ENCODE measurements around the gene PHYHIPL. TPM values are rescaled to one million over a fixed set of nuclear protein-coding genes. Genes with fewer than 3 reads are reported as not detected.

The PHYHIPL gene
- total and polyA plus RNA-seq, 2 donors (not counting 3 experiments of a cell fraction or from before 2014, with no cell fraction given) = not detected

- Histone ChIP-seq H3K27me3 (ENCODE audit: control insufficient read depth in 2 of 2, insufficient read depth in 2 of 2, low read length in 2 of 2) (no peaks in the 10 kb centered on the region), H2AFZ (ENCODE audit: low read depth, low read length) (no peak overlapping the region), H3K79me2 (ENCODE audit: control insufficient read depth, insufficient read depth, low read length) (no peaks in the 10 kb centered on the region), H3K9me1 (replicated peaks; ENCODE audit: control insufficient read depth, extremely low read depth, insufficient read depth, low read length) (no peaks in the 10 kb centered on the region), H3K4me1 (ENCODE audit: control insufficient read depth, extremely low read depth, insufficient read depth, low read length) (no peaks in the 10 kb centered on the region), H3K36me3 (ENCODE audit: control insufficient read depth in 2 of 2, extremely low read depth in 1 of 2, insufficient read depth in 2 of 2, low read length in 2 of 2) (no peaks in the 10 kb centered on the region), H3K4me3 (replicated peaks in 1 of 3; ENCODE audit: insufficient read depth in 1 of 3, low read depth in 1 of 3, low read length in 3 of 3) (no peak overlapping the region), H3K9me3 (replicated peaks; ENCODE audit: control insufficient read depth, insufficient read depth, low read length) (no peaks in the 10 kb centered on the region), H3K27ac (ENCODE audit: insufficient read depth, low read depth, low read length) (no peak overlapping the region), H3K4me2 (ENCODE audit: insufficient read depth, low read length) (no peak overlapping the region), H3K9ac (replicated peaks; ENCODE audit: extremely low read depth, insufficient read depth, low read length) (no peak overlapping the region), H4K20me1 (replicated peaks; ENCODE audit: control insufficient read depth, extremely low read depth, insufficient read depth, low read length) (no peaks in the 10 kb centered on the region)
- intact Hi-C loops (cut with micrococcal nuclease) = no loop called here
- BruUV-seq (replicated peaks) = no TSS peak
- POLR2A ChIA-PET = no interaction called here
- no peak for TF ChIP-seq MAX (IDR thresholded peaks at IDR 0.05; ENCODE audit: insufficient read depth, insufficient read length)
- no peak for TF ChIP-seq CTCF (IDR thresholded peaks at IDR 0.05; ENCODE audit: extremely low read depth in 1 of 2, insufficient read depth in 1 of 2, low read depth in 1 of 2, low read length in 2 of 2)
- no peak for TF ChIP-seq JUN (IDR thresholded peaks at IDR 0.05; ENCODE audit: borderline replicate concordance, insufficient read depth, insufficient read length, low read depth)
- TF ChIP-seq POLR2A (IDR thresholded peaks at IDR 0.05; ENCODE audit: low read depth, low read length) = no peak
- TF ChIP-seq GATA2 (IDR thresholded peaks at IDR 0.05; ENCODE audit: insufficient read depth, insufficient read length, low read depth, low read length) = no peak
- TF ChIP-seq FOS (IDR thresholded peaks at IDR 0.05; ENCODE audit: borderline replicate concordance, insufficient read depth, low read length) = no peak
- no peak for TF ChIP-seq POLR2AphosphoS5 (IDR thresholded peaks at IDR 0.05; ENCODE audit: insufficient read depth, low read depth, low read length)
- no peak for TF ChIP-seq EZH2 (IDR thresholded peaks at IDR 0.05; ENCODE audit: borderline replicate concordance, low read depth, low read length, severe bottlenecking)
- TF ChIP-seq MYC (IDR thresholded peaks at IDR 0.05; ENCODE audit: low read depth, low read length) = no peak
- FAIRE-seq (no peak), DNase-seq (ENCODE audit: low read depth, low spot score) (no peak)
- dilution Hi-C loops (cut with MboI; ENCODE audit: extremely low pct_ligation_motif_present, low sequenced_read_pairs) = no loop called here
- CTCF ChIA-PET = no interaction called here
Observed at GRCh38 chr10:59272061-59272460, 95.6 kb downstream of the PHYHIPL start.

Data from endothelial cell of umbilical vein (primary cell).